Common myeloid progenitor, CD34-positive (primary cell): Measurements from ENCODE around the gene RAPGEF2.
A peak's percentile ranks its signal among the peaks of the same experiment; 100 is the strongest.

Experiments used
- CTCF ChIA-PET: fragments of 350-600 bp; sonication (Branson Sonifier 250); formaldehyde crosslinking; loops from one replicate; lab custom pipeline; 2021; ENCODE audit warnings: antibody characterized with exemption; lab: Charles Lee
- POLR2A ChIA-PET: fragments of 350-600 bp; sonication (Branson Sonifier 250); formaldehyde crosslinking; loops from one replicate; lab custom pipeline; 2021; ENCODE audit warnings: antibody characterized with exemption; lab: Charles Lee
- DNase-seq, 3 donors: peaks; one replicate each; pipeline versions ENCODE4 v3.0.0 to v3.0.0-alpha.2; 2013
- H3K27ac ChIP-seq, 2 experiments: 1 replicate in 1 of 2; 2 replicates in 1 of 2; pipeline ENCODE4 v1.7.0; 2013; ENCODE audit warnings: inconsistent platforms in 2 of 2, low read length in 2 of 2, mild to moderate bottlenecking in 2 of 2, low read depth in 1 of 2, moderate library complexity in 1 of 2; ENCODE audit not compliant: severe bottlenecking in 2 of 2, insufficient read depth in 1 of 2, poor library complexity in 1 of 2
- H3K27me3 ChIP-seq, 5 experiments: replicated peaks in 2 of 5; 1 replicate in 3 of 5; 2 replicates in 2 of 5; pipeline versions ENCODE4 v1.6.1 to v1.7.0; 2013; ENCODE audit warnings: low read length in 4 of 5, mild to moderate bottlenecking in 2 of 5, moderate library complexity in 2 of 5, inconsistent platforms in 1 of 5; ENCODE audit not compliant: insufficient read depth in 5 of 5, control insufficient read depth in 4 of 5
- H3K36me3 ChIP-seq, 4 experiments: 1 replicate in 2 of 4; 2 replicates in 2 of 4; pipeline versions ENCODE4 v1.6.1 to v1.7.0; 2013; ENCODE audit warnings: low read length in 3 of 4, control low read depth in 1 of 4, mild to moderate bottlenecking in 1 of 4; ENCODE audit not compliant: control insufficient read depth in 4 of 4, insufficient read depth in 4 of 4
- H3K4me1 ChIP-seq, 4 experiments: 1 replicate in 3 of 4; 2 replicates in 1 of 4; pipeline versions ENCODE4 v1.6.1 to v1.7.1; 2013; ENCODE audit warnings: low read length in 3 of 4, mild to moderate bottlenecking in 3 of 4, control low read depth in 1 of 4, inconsistent platforms in 1 of 4, moderate library complexity in 1 of 4; ENCODE audit not compliant: control insufficient read depth in 4 of 4, insufficient read depth in 4 of 4; ENCODE audit errors: control extremely low read depth in 1 of 4
- H3K4me3 ChIP-seq, 7 experiments: 1 replicate in 4 of 7; 2 replicates in 3 of 7; pipeline versions ENCODE4 v1.5.1 to v1.7.0; 2013; ENCODE audit warnings: mild to moderate bottlenecking in 7 of 7, low read length in 6 of 7, moderate library complexity in 6 of 7, inconsistent platforms in 2 of 7, low read depth in 2 of 7, control low read depth in 1 of 7; ENCODE audit not compliant: insufficient read depth in 4 of 7, control insufficient read depth in 1 of 7; ENCODE audit errors: extremely low read depth in 1 of 7
- H3K9me3 ChIP-seq, 5 experiments: 1 replicate in 4 of 5; 2 replicates in 1 of 5; pipeline versions ENCODE4 v1.6.1 to v1.7.1; 2013; ENCODE audit warnings: low read length in 4 of 5, mild to moderate bottlenecking in 2 of 5, inconsistent platforms in 1 of 5, low read depth in 1 of 5, moderate library complexity in 1 of 5; ENCODE audit not compliant: control insufficient read depth in 4 of 5, insufficient read depth in 2 of 5; ENCODE audit errors: control extremely low read depth in 1 of 5
- WGBS: methylation state at CpG from one replicate; pipeline ENCODE4 v1.1.5; 2013; ENCODE audit not compliant: insufficient coverage; 5-methylcytosine and 5-hydroxymethylcytosine counted together

The RAPGEF2 gene

GRCh38 chr4:159148441-159148840 lies 45.6 kb downstream of the RAPGEF2 start:
- peaks cover 9 to 60% (median 24%) of the 10 kb centered on the region in 4 experiments for H3K4me1 ChIP-seq
- no CpG with 5 or more reads among the region's 2 CpGs for WGBS
- CTCF ChIA-PET, result no interaction called here
- H3K27ac ChIP-seq, result no peak overlapping the region
- no peak overlapping the region for H3K4me3 ChIP-seq
- H3K9me3 ChIP-seq, result no peaks in the 10 kb centered on the region
- DNase-seq, result no peak
- no peaks in the 10 kb centered on the region for H3K36me3 ChIP-seq
- POLR2A ChIA-PET, result no interaction called here
- no peaks in the 10 kb centered on the region for H3K27me3 ChIP-seq

GRCh38 chr4:159149666-159150065 lies 46.8 kb downstream of the RAPGEF2 start:
- ChIA-PET CTCF (no interaction called here), POLR2A (interaction anchor here (0.5 to 1.5 kb wide), 2 partner anchors 10 to 12 kb away, joined by 3 read pairs; no protein-coding TSS in a partner anchor)
- Histone ChIP-seq H3K9me3 (no peaks in the 10 kb centered on the region), H3K36me3 (no peaks in the 10 kb centered on the region), H3K27ac (peak overlapping the region in 1 of 2 experiments; percentile 54), H3K4me3 (no peak overlapping the region), H3K27me3 (no peaks in the 10 kb centered on the region), H3K4me1 (peaks cover 7 to 52% (median 18%) of the 10 kb centered on the region in 4 experiments)
- no peak for DNase-seq
- WGBS, result no CpG with 5 or more reads among the region's 1 CpG

GRCh38 chr4:159150396-159150795 lies 47.5 kb downstream of the RAPGEF2 start:
- Histone ChIP-seq H3K4me1 (peaks cover 7 to 50% (median 18%) of the 10 kb centered on the region in 4 experiments), H3K27ac (peak overlapping the region in 1 of 2 experiments; percentile 73), H3K9me3 (no peaks in the 10 kb centered on the region), H3K27me3 (no peaks in the 10 kb centered on the region), H3K36me3 (no peaks in the 10 kb centered on the region), H3K4me3 (peak overlapping the region in 3 of 7 experiments; percentile 8 to 51 (median 31))
- 92% methylated on average over 5 of the region's 5 CpGs for WGBS
- ChIA-PET POLR2A (interaction anchor here (1.5 kb wide), 1 partner anchor 12 kb away, joined by 3 read pairs; no protein-coding TSS in a partner anchor), CTCF (interaction anchor here (1.3 kb wide), 1 partner anchor 7 kb away, joined by 4 read pairs; no protein-coding TSS in a partner anchor)
- no peak for DNase-seq

- DNase-seq, result peak; percentile 81 to 94 (median 94)
- POLR2A ChIA-PET, result interaction anchor here (0.5 to 0.8 kb wide), 2 partner anchors 49 to 311 kb away, joined by 4 read pairs; no protein-coding TSS in a partner anchor
- CTCF ChIA-PET, result interaction anchor here (1.3 kb wide), 1 partner anchor 8 kb away, joined by 4 read pairs; no protein-coding TSS in a partner anchor
- 57% methylated on average over 2 of the region's 4 CpGs for WGBS
- H3K4me1 ChIP-seq, result peaks cover 5 to 47% (median 15%) of the 10 kb centered on the region in 4 experiments
- peak overlapping the region in 1 of 2 experiments; percentile 73 for H3K27ac ChIP-seq
- H3K36me3 ChIP-seq, result no peaks in the 10 kb centered on the region
- H3K27me3 ChIP-seq, result no peaks in the 10 kb centered on the region
- no peaks in the 10 kb centered on the region for H3K9me3 ChIP-seq
- H3K4me3 ChIP-seq, result peak overlapping the region in 3 of 7 experiments; percentile 6 to 51 (median 8)
Measured at GRCh38 chr4:159150821-159151390, 48.0 kb downstream of the RAPGEF2 start.

GRCh38 chr4:159151689-159152088 lies 48.8 kb downstream of the RAPGEF2 start:
- H3K9me3 ChIP-seq, result no peaks in the 10 kb centered on the region
- H3K4me1 ChIP-seq, result peaks cover 5 to 44% (median 14%) of the 10 kb centered on the region in 4 experiments
- no peaks in the 10 kb centered on the region for H3K36me3 ChIP-seq
- WGBS, result 100% methylated on average over 1 of the region's 1 CpG
- ChIA-PET CTCF (interaction anchor here (1.0 to 1.5 kb wide), 3 partner anchors 9 to 11 kb away, joined by 4 to 5 read pairs (median 4); no protein-coding TSS in a partner anchor), POLR2A (interaction anchor here (0.8 kb wide), 1 partner anchor 49 kb away, joined by 4 read pairs; no protein-coding TSS in a partner anchor)
- H3K27me3 ChIP-seq, result no peaks in the 10 kb centered on the region
- peak overlapping the region in 1 of 7 experiments; percentile 42 for H3K4me3 ChIP-seq
- peak overlapping the region in 1 of 2 experiments; percentile 73 for H3K27ac ChIP-seq
- no peak for DNase-seq

- POLR2A ChIA-PET, result no interaction called here
- 89% methylated on average over 1 of the region's 3 CpGs for WGBS
- DNase-seq, result no peak
Measured at GRCh38 chr4:159152181-159152580, 49.3 kb downstream of the RAPGEF2 start.

GRCh38 chr4:159153669-159154068 lies 50.8 kb downstream of the RAPGEF2 start:
- no CpG with 5 or more reads among the region's 4 CpGs for WGBS
- peaks cover 10 to 56% (median 22%) of the 10 kb centered on the region in 4 experiments for H3K4me1 ChIP-seq
- H3K27me3 ChIP-seq, result no peaks in the 10 kb centered on the region
- no peak overlapping the region for H3K4me3 ChIP-seq
- H3K27ac ChIP-seq, result no peak overlapping the region
- H3K9me3 ChIP-seq, result no peaks in the 10 kb centered on the region
- no peaks in the 10 kb centered on the region for H3K36me3 ChIP-seq
- POLR2A ChIA-PET, result interaction anchor here (0.6 kb wide), 1 partner anchor 9 kb away, joined by 3 read pairs; no protein-coding TSS in a partner anchor
- DNase-seq, result no peak
- CTCF ChIA-PET, result interaction anchor here (1.4 kb wide), 1 partner anchor 14 kb away, joined by 3 read pairs; no protein-coding TSS in a partner anchor

More at GRCh38 chr4:159152181-159152580, 49.3 kb downstream of the RAPGEF2 start:
- CTCF ChIA-PET, result interaction anchor here (0.9 to 1.5 kb wide), 4 partner anchors 8 to 273 kb away, joined by 3 to 5 read pairs (median 4); no protein-coding TSS in a partner anchor
- Histone ChIP-seq H3K4me3 (no peak overlapping the region), H3K27ac (peak overlapping the region in 1 of 2 experiments; percentile 73), H3K36me3 (no peaks in the 10 kb centered on the region), H3K4me1 (peaks cover 5 to 44% (median 13%) of the 10 kb centered on the region in 4 experiments), H3K9me3 (no peaks in the 10 kb centered on the region), H3K27me3 (no peaks in the 10 kb centered on the region)
